Astrocyte (in vitro differentiated cells and primary cell): Measurements from ENCODE around the gene NR5A2.

Experiments used
- CTCF ChIP-seq: IDR thresholded peaks from 2 replicates; pipeline ENCODE4 v1.5.1; 2011; ENCODE audit warnings: low read depth, mild to moderate bottlenecking, inconsistent platforms, low read length, moderate library complexity; ENCODE audit not compliant: insufficient read depth
- EZH2 ChIP-seq: IDR thresholded peaks from 2 replicates; pipeline ENCODE4 v1.6.1; 2012; ENCODE audit warnings: mild to moderate bottlenecking, low read length, inconsistent platforms; ENCODE audit not compliant: insufficient read depth

- TF ChIP-seq CTCF (no peak), EZH2 (no peak)
Measured at GRCh38 chr1:200062143-200062542, 34.6 kb downstream of the NR5A2 start.
